Fibroblast of pulmonary artery (primary cell): ENCODE data around the gene ANO6.
A peak's percentile ranks its signal among the peaks of the same experiment; 100 is the strongest.
"Not testable (repeated sequence)": the region's sequence is repeated elsewhere in the genome, so short reads cannot be mapped to it uniquely, and the experiment has no call there.

Experiments
- DNase-seq: peaks from one replicate; pipeline ENCODE4 v3.0.0-alpha.2; 2010; ENCODE audit warnings: low read depth
- H3K4me3 ChIP-seq: replicated peaks from 2 replicates; pipeline ENCODE4 v1.5.1; 2011; ENCODE audit warnings: low read depth, mild to moderate bottlenecking, control low read depth, low read length, moderate library complexity
- CTCF ChIP-seq: IDR thresholded peaks from 2 replicates; pipeline ENCODE4 v1.5.1; 2011; ENCODE audit warnings: mild to moderate bottlenecking, control low read depth, low read length, inconsistent platforms; ENCODE audit errors: missing control alignments

Gene ANO6

DNA sequence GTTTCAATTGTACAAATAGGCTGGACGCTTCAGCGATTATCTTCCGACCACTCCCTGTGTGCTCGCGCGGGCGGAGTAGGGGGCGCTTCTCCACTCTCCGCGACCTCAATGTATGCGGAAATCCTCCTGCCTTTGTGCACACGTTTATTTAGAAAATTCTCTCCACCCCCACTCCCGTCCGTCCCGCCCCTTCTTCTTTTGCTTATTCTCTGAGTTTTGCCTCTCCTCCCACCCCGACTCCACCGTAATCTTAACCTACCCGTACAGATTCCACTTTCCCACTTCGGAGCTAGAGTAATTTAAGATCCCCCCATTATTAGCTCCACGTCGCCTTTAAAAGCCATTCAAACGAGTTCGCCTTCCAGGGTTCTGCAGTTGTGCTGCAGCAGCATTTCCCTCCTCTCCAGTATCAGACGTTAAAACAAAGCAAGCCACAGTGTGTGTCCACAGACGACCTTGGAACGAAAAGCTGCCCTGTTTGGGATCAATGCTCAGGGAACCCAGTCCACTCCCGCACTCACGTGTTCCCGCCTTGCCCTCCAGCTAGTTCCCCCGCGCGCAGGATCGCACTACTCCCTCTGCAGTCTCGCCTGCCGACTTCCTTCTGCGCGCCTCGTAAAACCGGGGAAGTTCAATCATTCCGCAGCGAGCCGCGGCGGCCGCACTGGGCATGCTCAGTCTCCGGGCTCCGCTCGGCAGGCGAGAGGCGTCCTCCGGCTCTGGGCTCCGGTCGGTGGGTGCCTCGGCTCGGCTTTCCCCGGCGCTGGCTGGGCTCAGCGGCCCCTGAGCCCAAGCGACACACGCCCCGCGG, at the start of gene ANO6:
Gene ANO6, plus strand, starts transcription at position 677 of the 811 bp plus-strand sequence. CDS start 227 bp downstream, outside the sequence.
- peak; percentile 88 for DNase-seq
- peak; percentile 21 for TF ChIP-seq CTCF
- H3K4me3 ChIP-seq, result peak within 1 kb of the TSS; percentile 85

- no peak for DNase-seq
- no peak for TF ChIP-seq CTCF
- H3K4me3 ChIP-seq, result no peak overlapping the region
Observed at GRCh38 chr12:45168976-45169375, 46.9 kb upstream of the ANO6 start.

DNA sequence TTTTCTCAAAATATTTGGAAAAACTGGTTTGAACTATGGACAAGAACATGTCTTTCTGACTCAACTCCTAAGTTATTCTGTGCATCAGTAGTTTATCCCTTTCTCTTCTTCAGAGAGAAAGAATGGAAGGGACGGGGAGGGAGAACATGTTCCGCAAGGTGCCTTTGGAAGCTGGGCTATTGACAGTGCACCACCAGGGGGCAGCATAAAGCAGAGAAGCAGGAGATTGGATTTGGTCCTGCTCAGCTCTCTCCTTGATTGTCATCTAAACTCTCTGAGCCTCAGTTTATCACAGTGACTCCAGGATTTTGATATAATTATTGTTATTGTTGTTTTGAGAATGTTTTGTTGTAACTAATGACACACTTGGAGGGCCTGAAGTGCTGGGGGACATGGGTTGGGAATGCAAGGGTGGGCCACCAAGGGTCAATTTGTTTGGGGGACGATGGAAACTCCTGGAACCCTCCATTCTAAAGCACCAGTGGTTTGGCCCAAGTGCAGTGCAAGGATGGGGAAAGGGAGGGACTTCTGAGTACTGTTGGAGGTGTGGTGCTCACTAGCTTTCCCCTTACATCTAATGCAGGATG, 45.3 kb upstream of the ANO6 start:
- H3K4me3 ChIP-seq, result no peak overlapping the region
- TF ChIP-seq CTCF, result peak; percentile 98
- peak; percentile 87 for DNase-seq

DNA sequence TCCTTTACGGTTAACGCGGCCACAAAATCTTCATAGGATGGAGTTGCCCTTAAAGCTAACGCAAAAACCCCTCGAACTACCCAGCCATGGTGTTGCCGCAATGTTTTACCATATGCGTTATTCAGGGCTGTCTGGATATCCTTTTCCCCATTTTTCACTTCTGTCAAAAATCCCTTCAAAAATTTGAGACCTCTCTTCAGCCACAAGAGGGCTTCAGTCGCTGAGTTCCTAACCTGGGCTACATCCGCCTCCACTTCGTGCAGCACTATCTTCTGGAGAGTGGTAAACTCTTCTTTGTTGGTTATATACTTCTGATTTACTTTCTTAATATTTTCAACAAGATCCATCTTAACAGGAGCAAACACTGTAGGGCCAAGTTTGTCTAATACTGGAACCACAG, 42.6 kb upstream of the ANO6 start:
- peak; percentile 34 for TF ChIP-seq CTCF
- peak; percentile 13 for DNase-seq

GRCh38 chr12:45174595-45174994, 41.3 kb upstream of the ANO6 start:
- TF ChIP-seq CTCF, result no peak
- H3K4me3 ChIP-seq, result no peak overlapping the region
- DNase-seq, result no peak

More for the DNA sequence above, 42.6 kb upstream of the ANO6 start:
- not testable (repeated sequence) for H3K4me3 ChIP-seq

GRCh38 chr12:45178771-45179170, 37.1 kb upstream of the ANO6 start:
- no peak overlapping the region for H3K4me3 ChIP-seq
- no peak for TF ChIP-seq CTCF
- no peak for DNase-seq
